C4-2B (cell line): ENCODE data around the gene ADARB2.

Experiments
- H3K27ac ChIP-seq: fragments of 450-650 bp; 2 replicates; pipeline ENCODE4 v1.5.1; 2017
- ZFX ChIP-seq: fragments of 450-650 bp; IDR thresholded peaks from 2 replicates; pipeline ENCODE4 v1.6.1; 2017
- TF ChIP-seq, protein P1 (sequence below): fragments of 450-650 bp; conservative IDR thresholded peaks from 2 replicates; pipeline ENCODE4 v1.5.1; 2017; ENCODE audit warnings: mild to moderate bottlenecking

The ADARB2 gene

GRCh38 chr10:1544929-1545328 lies 192.4 kb downstream of the ADARB2 start:
- H3K27ac ChIP-seq, result no peak overlapping the region
- TF ChIP-seq ZFX, result no peak
- TF ChIP-seq, protein P1, sequence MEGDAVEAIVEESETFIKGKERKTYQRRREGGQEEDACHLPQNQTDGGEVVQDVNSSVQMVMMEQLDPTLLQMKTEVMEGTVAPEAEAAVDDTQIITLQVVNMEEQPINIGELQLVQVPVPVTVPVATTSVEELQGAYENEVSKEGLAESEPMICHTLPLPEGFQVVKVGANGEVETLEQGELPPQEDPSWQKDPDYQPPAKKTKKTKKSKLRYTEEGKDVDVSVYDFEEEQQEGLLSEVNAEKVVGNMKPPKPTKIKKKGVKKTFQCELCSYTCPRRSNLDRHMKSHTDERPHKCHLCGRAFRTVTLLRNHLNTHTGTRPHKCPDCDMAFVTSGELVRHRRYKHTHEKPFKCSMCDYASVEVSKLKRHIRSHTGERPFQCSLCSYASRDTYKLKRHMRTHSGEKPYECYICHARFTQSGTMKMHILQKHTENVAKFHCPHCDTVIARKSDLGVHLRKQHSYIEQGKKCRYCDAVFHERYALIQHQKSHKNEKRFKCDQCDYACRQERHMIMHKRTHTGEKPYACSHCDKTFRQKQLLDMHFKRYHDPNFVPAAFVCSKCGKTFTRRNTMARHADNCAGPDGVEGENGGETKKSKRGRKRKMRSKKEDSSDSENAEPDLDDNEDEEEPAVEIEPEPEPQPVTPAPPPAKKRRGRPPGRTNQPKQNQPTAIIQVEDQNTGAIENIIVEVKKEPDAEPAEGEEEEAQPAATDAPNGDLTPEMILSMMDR, result no peak

DNA sequence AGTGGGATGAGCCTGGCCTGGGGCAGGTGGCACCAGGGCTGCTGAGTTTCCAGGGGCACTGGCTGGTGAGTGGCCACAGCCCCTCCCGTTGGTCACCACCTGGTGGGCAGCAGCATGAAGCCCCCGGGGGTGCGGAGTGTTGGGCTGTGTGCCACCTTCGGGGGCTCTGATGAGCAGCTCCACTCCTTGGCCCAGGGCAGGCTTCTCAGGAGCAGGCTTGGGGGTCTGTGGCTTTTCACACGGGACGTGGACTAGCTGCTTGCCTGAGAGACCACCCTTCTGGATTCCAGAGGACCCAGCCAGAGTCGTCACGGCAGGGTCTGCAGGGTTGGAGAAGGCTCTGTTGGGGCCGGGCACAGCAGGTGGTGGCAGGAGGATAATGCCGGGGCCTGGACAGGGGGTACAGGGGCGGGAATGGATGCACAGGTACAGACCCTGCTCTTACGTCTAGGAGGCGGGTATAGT lies 193.1 kb downstream of the ADARB2 start:
- no peak for TF ChIP-seq ZFX
- TF ChIP-seq, protein P1, result no peak
- no peak overlapping the region for H3K27ac ChIP-seq

DNA sequence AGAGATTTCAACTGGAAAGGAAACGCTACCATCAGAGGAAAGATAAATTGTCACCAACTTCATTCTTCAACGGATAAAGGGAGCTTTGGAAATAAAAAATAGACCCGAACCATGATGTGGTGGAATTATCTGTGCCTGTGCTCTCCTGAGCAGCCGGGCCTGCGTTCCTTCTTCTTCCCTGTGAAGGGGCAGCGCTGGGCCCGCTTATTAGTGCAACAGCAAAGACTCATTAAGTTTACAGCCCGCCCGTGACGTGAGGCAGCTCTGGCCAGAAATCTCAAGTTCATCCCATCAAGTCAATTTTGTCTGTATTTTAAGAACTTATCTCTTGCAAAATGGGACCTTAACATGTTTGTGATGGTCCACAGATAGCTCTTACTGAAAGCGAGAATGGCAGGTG lies 193.7 kb downstream of the ADARB2 start:
- TF ChIP-seq, protein P1, result no peak
- no peak for TF ChIP-seq ZFX
- no peak overlapping the region for H3K27ac ChIP-seq

DNA sequence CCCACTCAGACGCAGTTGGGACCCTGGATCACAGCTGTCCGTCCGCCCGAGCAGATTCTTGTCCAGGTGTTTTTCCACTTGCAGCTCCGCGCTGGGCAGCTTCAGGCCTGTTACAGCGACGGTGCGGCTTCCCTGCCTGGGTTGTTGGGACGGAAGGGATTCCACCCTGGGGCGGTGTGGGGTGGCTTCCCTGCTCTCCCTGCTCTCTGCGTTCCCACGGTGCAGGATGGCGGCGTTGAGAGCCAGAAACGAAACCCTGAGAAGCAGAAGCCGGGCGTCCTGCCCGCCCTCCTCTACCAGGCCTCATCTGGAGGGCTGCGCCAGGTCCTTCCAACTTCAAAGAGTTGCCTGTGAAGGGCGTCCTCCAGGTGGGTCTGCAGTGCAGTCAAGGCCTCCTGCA lies 194.4 kb downstream of the ADARB2 start:
- no peak overlapping the region for H3K27ac ChIP-seq
- no peak for TF ChIP-seq ZFX
- TF ChIP-seq, protein P1, result no peak

DNA sequence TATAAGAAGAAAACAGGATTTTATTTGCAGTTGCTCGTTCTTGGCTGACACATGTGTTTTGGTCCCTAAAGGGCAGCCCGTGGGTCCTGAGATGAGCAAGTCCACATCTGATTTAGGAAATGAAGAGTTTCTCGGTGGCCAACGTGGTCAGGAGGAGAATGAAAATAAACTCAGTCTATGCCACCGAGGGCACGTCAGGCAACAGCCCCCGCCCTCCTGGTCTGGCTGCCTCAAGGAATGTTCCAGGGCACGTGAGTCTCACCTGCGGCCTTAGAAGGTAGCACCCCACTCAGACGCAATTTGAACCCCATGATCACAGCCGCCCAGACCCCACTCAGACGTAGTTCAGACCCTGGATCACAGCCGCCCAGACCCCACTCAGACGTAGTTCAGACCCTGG lies 197.2 kb downstream of the ADARB2 start:
- H3K27ac ChIP-seq, result no peak overlapping the region
- TF ChIP-seq, protein P1, result no peak
- no peak for TF ChIP-seq ZFX

- H3K27ac ChIP-seq, result no peak overlapping the region
- TF ChIP-seq ZFX, result no peak
- TF ChIP-seq, protein P1, result no peak
These were observed 198.1 kb downstream of the ADARB2 start for GRCh38 chr10:1539216-1539615.

- TF ChIP-seq, protein P1, result no peak
- TF ChIP-seq ZFX, result no peak
- H3K27ac ChIP-seq, result no peak overlapping the region
These were observed 198.7 kb downstream of the ADARB2 start for GRCh38 chr10:1538531-1539061.
